Heart right ventricle (tissue), 16 donors: ENCODE results near the gene DTD1. TPM values are rescaled to one million over a fixed set of nuclear protein-coding genes. Genes with fewer than 3 reads are reported as not detected.
"Not testable (repeated sequence)": the region's sequence is repeated elsewhere in the genome, so short reads cannot be mapped to it uniquely, and the experiment has no call there.

Source experiments
- ATAC-seq, 8 donors: fragments of 200-7000 bp; cut with Tn5 transposase; one replicate each; pipeline ENCODE4 v1.9.1; 2020; ENCODE audit warnings: mild to moderate bottlenecking in 8 of 8, moderate library complexity in 8 of 8, moderate number of reproducible peaks in 1 of 8
- DNase-seq, 2 donors: peaks; one replicate each; pipeline ENCODE4 v3.0.0-alpha.2; 2020
- H3K27ac ChIP-seq, 10 donors: fragments of 200-600 bp; sonication (generic) in 2 of 10; one replicate each; pipeline versions ENCODE4 v1.5.0 to v1.8.0; 2020 to 2022; ENCODE audit warnings: mild to moderate bottlenecking in 3 of 10
- H3K27me3 ChIP-seq, 7 donors: fragments of 200-600 bp; one replicate each; pipeline ENCODE4 v1.8.0; 2021 to 2022; ENCODE audit warnings: mild to moderate bottlenecking in 2 of 7
- H3K36me3 ChIP-seq, 9 donors: fragments of 200-600 bp; sonication (generic) in 1 of 9; one replicate each; pipeline versions ENCODE4 v1.5.0 to v1.8.0; 2020 to 2022; ENCODE audit warnings: mild to moderate bottlenecking in 2 of 9
- H3K4me1 ChIP-seq, 9 donors: fragments of 200-600 bp; sonication (generic) in 1 of 9; one replicate each; pipeline versions ENCODE4 v1.5.0 to v1.8.0; 2020 to 2022; ENCODE audit warnings: mild to moderate bottlenecking in 4 of 9
- H3K4me3 ChIP-seq, 10 donors: fragments of 200-600 bp; sonication (generic) in 2 of 10; one replicate each; pipeline versions ENCODE4 v1.5.0 to v1.8.0; 2020 to 2022; ENCODE audit warnings: mild to moderate bottlenecking in 7 of 10, moderate library complexity in 2 of 10
- H3K9me3 ChIP-seq, 11 donors: fragments of 200-600 bp in 10 of 11; sonication (generic) in 2 of 11; one replicate each; pipeline versions ENCODE4 v1.5.0 to v1.8.0; 2013 to 2022; ENCODE audit warnings: mild to moderate bottlenecking in 2 of 11, control low read depth in 1 of 11, moderate library complexity in 1 of 11
- WGBS, 2 donors: extraction: QIAGEN DNeasy Blood & Tissue Kit; methylation state at CpG; one replicate each; pipeline ENCODE4 v1.1.7; 2013; ENCODE audit warnings: inconsistent platforms in 1 of 2; 5-methylcytosine and 5-hydroxymethylcytosine counted together
- intact Hi-C, 10 donors: fragments of 100-400 bp; cut with DNase I; formaldehyde crosslinking; loops; one replicate each; pipeline versions ENCODE4 v1.11.1 to v1.14.2; 2022
- polyA plus RNA-seq, 2 donors: library from polyadenylated mRNA; stranded (reverse); fragments of 200-250 nt; gene quantifications; one replicate each; pipeline ENCODE4 v1.2.3, GENCODE V29; 2013
- total RNA-seq, 10 donors: library from RNA; stranded (reverse); fragmentation: NEBNext Ultra II Directional in 3 of 10; extraction: Animal tissue kit (Norgen Biotek cat#: 25700) in 3 of 10; gene quantifications; one replicate each; pipeline versions ENCODE4 v1.2.1 to v1.2.4, GENCODE V29; 2021 to 2023
- TF ChIP-seq, protein P1 (sequence below), 9 donors: fragments of 200-600 bp; sonication (generic) in 2 of 9; IDR thresholded peaks; one replicate each; pipeline versions ENCODE4 v1.5.0 to v1.8.0; 2021 to 2022; ENCODE audit warnings: antibody characterized with exemption in 9 of 9, mild to moderate bottlenecking in 5 of 9, moderate library complexity in 1 of 9
- donor health status: Arrhythmogenic right ventricular cardiomyopathy.
- donor health status: ischemic (EF 13 %, LVEDD 7.1; RV severe dilation, severe dysfunction).
- donor health status: healthy with polysubstance abuse.
- donor health status: DM: no; HTN: yes; CAD: no.
- donor health status: DM: no; HTN: no; CAD: no.
- donor health status: ischemic (EF 25% LVEDD 6.9; RV normal size, moderate dysfunction).
- donor health status: ischemic (EF 25% LVEDD 5.7; RV mildly dilated, moderate dysfunction).
- donor health status: healthy.
- donor health status: DM: yes; HTN: yes; CAD: no.
- donor health status: Ischemic cardiomyopathy.
- donor health status: ischemic (EF 35%, LVEDD 5.7; RV mildly dilated, moderate dysfunction).
- donor health status: nonischemic (EF 11% LVEDD 7.7; RV severe dilation, severe dysfunction).
- donor health status: DM: yes; HTN: yes; CAD: no.
- donor health status: PGD.
- donor health status: ischemic (EF 29% LVEDD 5.4; RV normal size, mild dysfunction).
- donor health status: nonischemic (EF 23%, LVEDD 6.1; RV moderate dilation, normal function).

The DTD1 gene
- total and polyA plus RNA-seq, 12 donors = 5.2 to 31.9 (median 14.3) TPM

DNA sequence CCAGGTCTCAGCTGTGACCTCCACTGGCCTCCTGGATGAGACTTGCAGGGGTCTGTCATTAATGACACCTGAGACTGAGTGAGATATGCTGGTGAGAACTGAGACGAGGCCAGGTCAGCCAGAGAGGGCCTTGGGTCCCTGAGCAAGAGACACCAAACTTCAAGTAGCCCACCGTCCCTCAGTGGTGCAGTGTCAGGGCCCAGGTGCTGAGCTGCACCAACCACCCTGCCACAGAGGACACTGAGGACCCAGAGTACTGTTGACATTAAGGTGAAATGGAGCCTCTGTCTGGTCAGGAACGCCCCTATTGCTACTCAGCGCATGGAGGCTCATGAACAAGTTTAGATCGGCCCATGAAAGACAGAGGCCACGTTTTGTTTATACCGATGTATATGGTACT lies 161.7 kb downstream of the DTD1 start:
- TF ChIP-seq, protein P1, sequence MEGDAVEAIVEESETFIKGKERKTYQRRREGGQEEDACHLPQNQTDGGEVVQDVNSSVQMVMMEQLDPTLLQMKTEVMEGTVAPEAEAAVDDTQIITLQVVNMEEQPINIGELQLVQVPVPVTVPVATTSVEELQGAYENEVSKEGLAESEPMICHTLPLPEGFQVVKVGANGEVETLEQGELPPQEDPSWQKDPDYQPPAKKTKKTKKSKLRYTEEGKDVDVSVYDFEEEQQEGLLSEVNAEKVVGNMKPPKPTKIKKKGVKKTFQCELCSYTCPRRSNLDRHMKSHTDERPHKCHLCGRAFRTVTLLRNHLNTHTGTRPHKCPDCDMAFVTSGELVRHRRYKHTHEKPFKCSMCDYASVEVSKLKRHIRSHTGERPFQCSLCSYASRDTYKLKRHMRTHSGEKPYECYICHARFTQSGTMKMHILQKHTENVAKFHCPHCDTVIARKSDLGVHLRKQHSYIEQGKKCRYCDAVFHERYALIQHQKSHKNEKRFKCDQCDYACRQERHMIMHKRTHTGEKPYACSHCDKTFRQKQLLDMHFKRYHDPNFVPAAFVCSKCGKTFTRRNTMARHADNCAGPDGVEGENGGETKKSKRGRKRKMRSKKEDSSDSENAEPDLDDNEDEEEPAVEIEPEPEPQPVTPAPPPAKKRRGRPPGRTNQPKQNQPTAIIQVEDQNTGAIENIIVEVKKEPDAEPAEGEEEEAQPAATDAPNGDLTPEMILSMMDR (IDR thresholded peaks at IDR 0.05) = no peak
- H3K4me1 ChIP-seq = no peaks in the 10 kb centered on the region
- DNase-seq (no peak), ATAC-seq (no peak)
- H3K4me3 ChIP-seq = no peak overlapping the region
- no peak overlapping the region for H3K27ac ChIP-seq
- no peaks in the 10 kb centered on the region for H3K9me3 ChIP-seq
- 94 to 95% methylated on average over 7 of the region's 7 CpGs for WGBS, 2 donors
- H3K27me3 ChIP-seq = no peaks in the 10 kb centered on the region
- intact Hi-C loops = no loop called here
- peaks cover 0 to 22% (median 6%) of the 10 kb centered on the region in 9 donors for H3K36me3 ChIP-seq

DNA sequence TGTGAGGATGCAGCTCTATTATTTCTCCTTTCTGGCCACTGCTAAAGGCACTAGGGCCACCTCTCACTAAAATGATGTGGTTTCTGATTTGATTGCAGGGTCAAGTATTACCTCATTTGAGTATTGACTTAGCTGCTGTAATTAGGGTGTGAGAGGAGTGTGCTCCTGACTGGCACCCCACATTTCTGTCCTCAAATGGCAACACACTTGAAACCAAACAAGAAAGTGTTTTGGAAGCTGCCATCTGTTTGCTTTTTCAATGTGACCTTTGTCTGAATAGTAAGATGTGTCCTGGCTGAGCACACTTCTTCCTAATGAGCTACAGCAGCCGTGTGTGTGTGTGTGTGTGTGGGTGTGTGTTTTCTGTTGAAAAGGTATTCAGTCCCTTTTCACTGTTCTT lies 162.9 kb downstream of the DTD1 start:
- intact Hi-C loops = no loop called here
- 76 to 78% methylated on average over 1 of the region's 1 CpG for WGBS, 2 donors
- TF ChIP-seq, protein P1 (IDR thresholded peaks at IDR 0.05) = no peak
- DNase-seq = no peak
- Histone ChIP-seq H3K36me3 (peaks cover 0 to 12% (median 0%) of the 10 kb centered on the region in 9 donors), H3K27ac (no peak overlapping the region), H3K4me1 (no peaks in the 10 kb centered on the region), H3K4me3 (no peak overlapping the region), H3K27me3 (no peaks in the 10 kb centered on the region), H3K9me3 (no peaks in the 10 kb centered on the region)
- no peak for ATAC-seq

DNA sequence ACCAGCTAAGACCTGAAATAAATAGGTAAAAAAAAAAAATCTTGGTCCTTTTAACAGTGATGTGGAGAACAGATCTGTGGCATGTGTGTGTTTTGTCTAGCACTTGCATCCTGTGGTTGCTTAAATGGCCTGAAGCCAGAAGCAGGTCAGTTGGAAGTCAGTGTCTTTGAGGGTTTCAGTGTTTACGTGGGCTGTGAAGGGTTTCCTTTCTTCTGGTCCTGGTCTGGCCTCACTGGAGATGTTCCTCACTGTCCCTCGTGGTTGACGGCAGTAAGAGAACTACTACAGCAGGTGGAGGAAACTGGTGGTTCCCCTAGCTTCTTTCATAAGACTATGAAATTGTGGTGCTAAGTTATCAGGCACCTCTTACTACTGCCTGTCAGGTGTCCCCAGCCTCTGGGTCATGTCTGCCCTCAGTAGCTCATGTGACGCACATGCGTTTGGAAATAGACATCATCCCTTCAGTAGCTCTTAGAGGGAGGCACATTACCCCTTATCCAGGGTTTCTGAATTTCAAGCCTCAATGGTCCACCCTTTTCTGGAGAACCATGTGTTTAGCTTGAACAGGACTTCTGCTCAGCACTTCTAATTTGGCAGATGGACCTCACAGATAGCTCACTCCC lies 166.3 kb downstream of the DTD1 start:
- Histone ChIP-seq H3K27me3 (no peaks in the 10 kb centered on the region), H3K36me3 (no peaks in the 10 kb centered on the region), H3K4me3 (no peak overlapping the region), H3K27ac (no peak overlapping the region), H3K4me1 (no peaks in the 10 kb centered on the region), H3K9me3 (peaks cover 0 to 7% (median 0%) of the 10 kb centered on the region in 11 donors)
- ATAC-seq = no peak
- TF ChIP-seq, protein P1 (IDR thresholded peaks at IDR 0.05) = no peak
- WGBS, 2 donors = 61 to 63% methylated on average over 5 of the region's 5 CpGs
- no peak for DNase-seq
- intact Hi-C loops = no loop called here

DNA sequence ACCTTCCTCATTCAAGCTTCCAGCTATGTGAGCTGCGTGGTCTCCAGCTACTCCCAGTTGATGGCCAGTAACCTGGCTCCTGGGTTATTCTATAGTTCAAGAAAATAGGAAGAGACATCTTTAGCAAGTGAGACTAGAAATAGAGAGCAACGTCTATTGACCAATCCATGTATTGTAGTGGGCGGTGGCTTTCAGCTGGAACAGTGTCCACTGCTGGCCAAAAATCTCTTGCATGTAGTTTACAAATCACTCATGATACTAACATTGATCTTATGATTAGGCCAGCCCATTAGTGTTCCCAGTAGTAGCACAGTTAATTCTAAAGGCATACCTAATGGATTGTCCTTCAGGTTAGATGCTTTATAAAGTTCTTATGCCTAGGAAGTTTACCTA lies 166.8 kb downstream of the DTD1 start:
- Histone ChIP-seq H3K36me3 (no peaks in the 10 kb centered on the region), H3K9me3 (peaks cover 0 to 7% (median 0%) of the 10 kb centered on the region in 11 donors), H3K27ac (no peak overlapping the region), H3K27me3 (no peaks in the 10 kb centered on the region), H3K4me3 (no peak overlapping the region), H3K4me1 (no peaks in the 10 kb centered on the region)
- ATAC-seq = no peak
- intact Hi-C loops = no loop called here
- DNase-seq = no peak
- 86 to 91% methylated on average over 3 of the region's 3 CpGs for WGBS, 2 donors
- TF ChIP-seq, protein P1 (IDR thresholded peaks at IDR 0.05) = no peak

DNA sequence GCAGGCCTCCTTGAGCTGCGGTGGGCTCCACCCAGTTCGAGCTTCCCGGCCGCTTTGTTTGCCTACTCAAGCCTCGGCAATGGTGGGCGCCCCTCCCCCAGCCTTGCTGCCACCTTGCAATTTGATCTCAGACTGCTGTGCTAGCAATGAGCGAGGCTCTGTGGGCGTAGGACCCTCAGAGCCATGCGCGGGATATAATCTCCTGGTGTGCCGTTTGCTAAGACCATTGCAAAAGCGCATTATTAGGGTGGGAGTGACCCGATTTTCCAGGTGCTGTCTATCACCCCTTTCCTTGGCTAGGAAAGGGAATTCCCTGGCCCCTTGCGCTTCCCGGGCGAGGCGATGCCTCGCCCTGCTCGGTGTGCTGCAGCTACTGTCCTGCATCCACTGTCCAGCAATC lies 173.0 kb downstream of the DTD1 start:
- ATAC-seq, H3K27me3 ChIP-seq, H3K4me3 ChIP-seq, DNase-seq, intact Hi-C loops, H3K4me1 ChIP-seq, H3K27ac ChIP-seq: not testable (repeated sequence)
- 97 to 98% methylated on average over 15 to 19 of the region's 19 CpGs for WGBS, 2 donors
- peaks cover 0 to 26% (median 0%) of the 10 kb centered on the region in 11 donors for H3K9me3 ChIP-seq
- peaks cover 0 to 16% (median 0%) of the 10 kb centered on the region in 9 donors for H3K36me3 ChIP-seq
